Measurements from ENCODE around the gene CNTNAP2. TPM values are rescaled to one million over a fixed set of nuclear protein-coding genes. Genes with fewer than 3 reads are reported as not detected.

CNTNAP2 gene
- total RNA-seq, 2 donors from 2014 or later: not detected

DNA sequence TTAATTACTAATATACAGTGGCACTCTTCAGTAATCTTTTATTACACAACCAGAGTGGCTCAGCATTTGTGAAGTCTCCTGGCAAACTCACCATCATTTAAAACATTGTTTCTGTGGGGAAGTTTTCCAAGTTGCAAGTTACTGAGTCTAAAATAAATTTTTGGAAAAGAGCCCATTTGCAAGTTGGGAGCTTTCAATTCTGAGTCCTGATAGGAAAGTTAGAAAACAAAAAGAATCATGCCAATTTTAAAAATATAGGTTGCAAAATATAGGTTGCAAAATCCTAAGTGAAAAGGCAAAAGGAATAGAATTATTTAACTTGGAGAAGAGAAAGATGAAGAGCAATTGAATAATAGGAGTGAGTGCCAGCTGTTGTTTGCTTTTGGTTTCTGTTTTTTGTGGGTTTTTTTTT, 2095.1 kb downstream of the CNTNAP2 start:
- no peak overlapping the region for H3K4me3 Mint-ChIP-seq
- H3K27me3 Mint-ChIP-seq: peaks cover 29% of the 10 kb centered on the region
- H3K27ac Mint-ChIP-seq: no peak overlapping the region
- H3K36me3 Mint-ChIP-seq (ENCODE audit: low read depth): no peaks in the 10 kb centered on the region
- H3K4me1 Mint-ChIP-seq: no peaks in the 10 kb centered on the region
- no peak for ATAC-seq (replicated peaks)
- H3K9me3 Mint-ChIP-seq: peaks cover 2% of the 10 kb centered on the region

GRCh38 chr7:148212731-148213130, 2096.1 kb downstream of the CNTNAP2 start:
- Mint-ChIP-seq H3K36me3 (ENCODE audit: low read depth) (no peaks in the 10 kb centered on the region), H3K27ac (no peak overlapping the region), H3K27me3 (peaks cover 34% of the 10 kb centered on the region), H3K9me3 (peaks cover 10% of the 10 kb centered on the region), H3K4me3 (no peak overlapping the region), H3K4me1 (no peaks in the 10 kb centered on the region)
- no peak for ATAC-seq (replicated peaks)

- no peaks in the 10 kb centered on the region for H3K36me3 Mint-ChIP-seq (ENCODE audit: low read depth)
- peaks cover 10% of the 10 kb centered on the region for H3K9me3 Mint-ChIP-seq
- H3K4me3 Mint-ChIP-seq: no peak overlapping the region
- H3K27ac Mint-ChIP-seq: no peak overlapping the region
- no peaks in the 10 kb centered on the region for H3K4me1 Mint-ChIP-seq
- no peak for ATAC-seq (replicated peaks)
- H3K27me3 Mint-ChIP-seq: peaks cover 29% of the 10 kb centered on the region
These were observed 2097.5 kb downstream of the CNTNAP2 start for GRCh38 chr7:148214101-148214500.

DNA sequence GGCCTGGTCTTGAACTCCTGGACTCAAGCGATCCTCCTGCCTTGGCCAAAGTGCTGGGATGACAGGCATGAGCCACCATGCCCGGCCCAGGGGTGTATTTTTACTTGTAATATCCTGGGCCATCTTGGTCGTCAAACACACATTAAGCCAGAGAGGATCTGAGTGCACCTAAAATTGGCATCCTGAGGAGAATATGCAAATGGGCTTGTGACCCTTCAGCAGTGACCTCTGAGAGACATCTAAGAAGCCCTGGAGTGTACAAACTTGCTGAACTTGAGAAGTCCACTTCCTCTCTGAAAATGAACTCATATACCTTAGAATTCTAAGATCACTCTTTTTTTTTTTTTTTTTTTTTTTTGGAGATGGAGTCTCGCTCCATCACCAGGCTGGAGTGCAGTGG, 2102.0 kb downstream of the CNTNAP2 start:
- peaks cover 10% of the 10 kb centered on the region for H3K9me3 Mint-ChIP-seq
- no peak overlapping the region for H3K27ac Mint-ChIP-seq
- H3K36me3 Mint-ChIP-seq (ENCODE audit: low read depth): no peaks in the 10 kb centered on the region
- ATAC-seq (replicated peaks): no peak
- H3K4me3 Mint-ChIP-seq: no peak overlapping the region
- no peaks in the 10 kb centered on the region for H3K4me1 Mint-ChIP-seq
- H3K27me3 Mint-ChIP-seq: peaks cover 25% of the 10 kb centered on the region

GRCh38 chr7:148222721-148223120, 2106.1 kb downstream of the CNTNAP2 start:
- H3K36me3 Mint-ChIP-seq (ENCODE audit: low read depth): no peaks in the 10 kb centered on the region
- peaks cover 19% of the 10 kb centered on the region for H3K27me3 Mint-ChIP-seq
- H3K9me3 Mint-ChIP-seq: peaks cover 11% of the 10 kb centered on the region
- H3K4me3 Mint-ChIP-seq: no peak overlapping the region
- H3K27ac Mint-ChIP-seq: no peak overlapping the region
- H3K4me1 Mint-ChIP-seq: no peaks in the 10 kb centered on the region
- no peak for ATAC-seq (replicated peaks)

DNA sequence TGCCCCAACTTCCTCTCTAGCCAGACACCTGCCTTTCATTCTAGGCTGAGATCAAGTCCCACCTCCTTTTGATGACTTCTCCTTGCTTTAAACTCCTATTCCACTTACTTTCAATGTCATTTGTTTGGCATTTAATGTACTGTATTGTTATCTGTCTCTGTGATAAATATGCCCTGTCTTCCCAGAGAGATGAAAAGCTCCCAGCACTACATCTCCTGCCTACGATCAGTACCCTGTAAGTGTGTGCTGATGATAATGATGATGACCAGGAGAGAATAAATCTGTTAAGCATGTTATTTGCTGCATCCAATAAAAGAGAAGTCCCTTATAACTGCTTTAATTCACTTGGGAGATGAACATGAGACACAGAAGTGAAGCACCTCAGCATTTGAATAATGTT, 2106.6 kb downstream of the CNTNAP2 start:
- no peak overlapping the region for H3K4me3 Mint-ChIP-seq
- H3K36me3 Mint-ChIP-seq (ENCODE audit: low read depth): no peaks in the 10 kb centered on the region
- no peak overlapping the region for H3K27ac Mint-ChIP-seq
- ATAC-seq (replicated peaks): no peak
- H3K9me3 Mint-ChIP-seq: peaks cover 11% of the 10 kb centered on the region
- no peaks in the 10 kb centered on the region for H3K4me1 Mint-ChIP-seq
- peaks cover 20% of the 10 kb centered on the region for H3K27me3 Mint-ChIP-seq

DNA sequence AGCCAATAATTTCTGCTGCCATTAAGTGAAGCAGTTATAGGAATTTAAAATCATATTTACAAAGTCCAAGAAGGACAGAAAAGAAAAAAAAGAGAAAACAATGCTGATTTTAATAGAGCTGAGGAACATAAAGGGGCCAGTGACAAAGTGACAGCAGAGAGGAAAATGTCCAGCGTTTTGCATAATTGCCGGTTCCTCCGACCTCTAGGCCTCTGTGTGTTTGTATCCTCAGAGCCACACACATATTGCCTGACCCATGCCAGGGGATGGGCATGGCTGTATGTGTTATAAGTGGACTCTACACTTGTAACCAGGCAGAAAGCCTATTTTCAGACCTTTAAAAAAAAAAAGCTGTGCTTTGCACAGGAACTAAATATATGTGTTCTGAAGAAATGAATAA, 2107.1 kb downstream of the CNTNAP2 start:
- H3K4me1 Mint-ChIP-seq: no peaks in the 10 kb centered on the region
- no peak for ATAC-seq (replicated peaks)
- no peaks in the 10 kb centered on the region for H3K36me3 Mint-ChIP-seq (ENCODE audit: low read depth)
- H3K27ac Mint-ChIP-seq: no peak overlapping the region
- no peak overlapping the region for H3K4me3 Mint-ChIP-seq
- H3K9me3 Mint-ChIP-seq: peaks cover 11% of the 10 kb centered on the region
- peaks cover 20% of the 10 kb centered on the region for H3K27me3 Mint-ChIP-seq

- no peak for ATAC-seq (replicated peaks)
- Mint-ChIP-seq H3K27ac (no peak overlapping the region), H3K4me3 (no peak overlapping the region), H3K4me1 (no peaks in the 10 kb centered on the region), H3K9me3 (no peaks in the 10 kb centered on the region), H3K36me3 (ENCODE audit: low read depth) (no peaks in the 10 kb centered on the region), H3K27me3 (peaks cover 6% of the 10 kb centered on the region)
These were observed 2113.7 kb downstream of the CNTNAP2 start for GRCh38 chr7:148230296-148230695.

DNA sequence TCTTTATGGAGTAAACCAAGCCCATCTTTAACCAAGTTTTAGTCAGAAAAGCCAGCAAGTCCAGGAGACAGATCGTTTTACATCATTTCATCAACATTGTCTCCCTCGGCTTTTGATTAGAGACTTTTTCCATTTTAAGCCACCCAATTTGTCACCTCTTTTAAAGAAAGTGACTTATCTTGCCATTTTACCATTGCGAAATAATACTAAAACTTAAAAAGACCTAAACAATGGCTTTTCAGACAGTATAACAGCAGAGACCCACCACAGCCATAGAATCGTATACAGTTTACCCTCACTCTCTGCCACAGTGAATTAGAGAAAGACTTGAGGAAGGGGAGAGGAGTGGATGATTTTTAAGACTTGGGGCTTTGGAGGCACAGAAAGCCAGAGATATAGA, 2114.3 kb downstream of the CNTNAP2 start:
- no peak overlapping the region for H3K27ac Mint-ChIP-seq
- ATAC-seq (replicated peaks): no peak

GRCh38 chr7:148232784-148233183, 2116.2 kb downstream of the CNTNAP2 start:
- Mint-ChIP-seq H3K4me1 (no peaks in the 10 kb centered on the region), H3K4me3 (no peak overlapping the region), H3K27me3 (no peaks in the 10 kb centered on the region)

More for the DNA sequence above, 2114.3 kb downstream of the CNTNAP2 start:
- no peaks in the 10 kb centered on the region for H3K9me3 Mint-ChIP-seq
- no peaks in the 10 kb centered on the region for H3K4me1 Mint-ChIP-seq
- H3K36me3 Mint-ChIP-seq (ENCODE audit: low read depth): no peaks in the 10 kb centered on the region
- H3K4me3 Mint-ChIP-seq: no peak overlapping the region
- peaks cover 6% of the 10 kb centered on the region for H3K27me3 Mint-ChIP-seq

GRCh38 chr7:148234715-148235114, 2118.1 kb downstream of the CNTNAP2 start:
- Mint-ChIP-seq H3K4me3 (no peak overlapping the region), H3K4me1 (no peaks in the 10 kb centered on the region), H3K27ac (no peak overlapping the region), H3K9me3 (no peaks in the 10 kb centered on the region), H3K27me3 (peaks cover 4% of the 10 kb centered on the region), H3K36me3 (ENCODE audit: low read depth) (no peaks in the 10 kb centered on the region)
- ATAC-seq (replicated peaks): no peak

More at GRCh38 chr7:148232784-148233183, 2116.2 kb downstream of the CNTNAP2 start:
- Mint-ChIP-seq H3K27ac (no peak overlapping the region), H3K9me3 (no peaks in the 10 kb centered on the region), H3K36me3 (ENCODE audit: low read depth) (no peaks in the 10 kb centered on the region)
- no peak for ATAC-seq (replicated peaks)

- H3K36me3 Mint-ChIP-seq (ENCODE audit: low read depth): no peaks in the 10 kb centered on the region
These were observed 2122.2 kb downstream of the CNTNAP2 start for GRCh38 chr7:148238761-148239325.

DNA sequence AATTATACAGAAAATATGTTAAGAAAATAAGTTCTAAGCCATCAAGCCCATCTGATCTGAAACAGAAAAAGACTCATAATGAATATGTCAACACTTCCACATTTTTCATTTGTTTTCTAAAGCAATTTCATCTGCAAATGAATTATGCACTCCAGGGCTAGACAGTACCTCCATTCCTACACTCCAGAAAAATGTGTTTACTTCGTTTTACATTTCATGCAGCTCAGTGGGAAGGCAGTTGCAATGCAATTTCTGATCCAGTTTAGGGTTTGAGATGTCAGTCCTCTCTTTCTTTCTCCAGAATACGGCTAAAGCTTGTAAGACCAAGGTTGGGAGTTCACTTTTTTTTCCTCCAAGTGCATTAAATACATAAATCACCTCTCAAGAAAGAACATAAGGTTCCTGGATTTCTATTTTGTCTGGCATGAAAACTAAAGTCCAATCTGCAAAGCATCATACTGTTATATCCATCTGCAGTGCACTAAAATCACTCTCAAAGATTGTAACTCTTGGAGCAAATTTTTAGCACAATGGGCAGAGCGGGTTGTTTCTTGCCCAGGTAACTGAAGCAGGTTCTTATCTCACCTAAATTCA, 2125.2 kb downstream of the CNTNAP2 start:
- H3K27ac Mint-ChIP-seq: no peak overlapping the region
- H3K36me3 Mint-ChIP-seq (ENCODE audit: low read depth): no peaks in the 10 kb centered on the region
- ATAC-seq (replicated peaks): no peak
- H3K4me1 Mint-ChIP-seq: no peaks in the 10 kb centered on the region
- H3K4me3 Mint-ChIP-seq: no peak overlapping the region
- H3K9me3 Mint-ChIP-seq: no peaks in the 10 kb centered on the region
- H3K27me3 Mint-ChIP-seq: peaks cover 29% of the 10 kb centered on the region

More at GRCh38 chr7:148238761-148239325, 2122.2 kb downstream of the CNTNAP2 start:
- H3K27me3 Mint-ChIP-seq: peaks cover 29% of the 10 kb centered on the region
- H3K4me3 Mint-ChIP-seq: no peak overlapping the region
- ATAC-seq (replicated peaks): no peak
- no peak overlapping the region for H3K27ac Mint-ChIP-seq
- H3K9me3 Mint-ChIP-seq: no peaks in the 10 kb centered on the region
- no peaks in the 10 kb centered on the region for H3K4me1 Mint-ChIP-seq

DNA sequence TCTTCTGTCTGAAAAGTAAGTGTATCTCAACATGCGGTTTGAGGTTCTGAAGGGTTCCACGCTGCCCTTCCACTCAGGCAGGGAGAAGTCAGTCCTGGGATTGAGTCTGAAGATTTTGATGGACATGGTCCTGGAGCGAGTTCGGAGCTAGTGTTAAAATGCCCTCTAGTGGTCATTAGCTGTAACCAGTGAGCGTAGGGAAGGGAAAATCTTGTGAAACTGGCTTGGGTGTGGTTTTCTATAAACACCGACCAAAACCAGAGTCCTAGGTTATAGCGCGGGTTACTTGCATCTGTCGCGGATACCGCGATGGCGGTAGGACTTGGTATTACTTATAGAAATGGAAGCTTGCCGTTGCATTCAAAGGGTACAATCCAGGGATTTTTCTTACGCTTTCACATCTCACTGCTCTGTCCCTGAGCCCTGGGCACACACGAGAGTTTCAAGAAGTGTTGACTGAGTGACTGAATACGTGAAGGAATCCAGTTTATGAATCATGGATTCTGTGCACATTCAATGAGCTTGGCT, 2125.8 kb downstream of the CNTNAP2 start:
- Mint-ChIP-seq H3K9me3 (no peaks in the 10 kb centered on the region), H3K27ac (no peak overlapping the region), H3K36me3 (ENCODE audit: low read depth) (no peaks in the 10 kb centered on the region), H3K4me3 (no peak overlapping the region), H3K27me3 (peaks cover 29% of the 10 kb centered on the region), H3K4me1 (no peaks in the 10 kb centered on the region)
- ATAC-seq (replicated peaks): no peak

DNA sequence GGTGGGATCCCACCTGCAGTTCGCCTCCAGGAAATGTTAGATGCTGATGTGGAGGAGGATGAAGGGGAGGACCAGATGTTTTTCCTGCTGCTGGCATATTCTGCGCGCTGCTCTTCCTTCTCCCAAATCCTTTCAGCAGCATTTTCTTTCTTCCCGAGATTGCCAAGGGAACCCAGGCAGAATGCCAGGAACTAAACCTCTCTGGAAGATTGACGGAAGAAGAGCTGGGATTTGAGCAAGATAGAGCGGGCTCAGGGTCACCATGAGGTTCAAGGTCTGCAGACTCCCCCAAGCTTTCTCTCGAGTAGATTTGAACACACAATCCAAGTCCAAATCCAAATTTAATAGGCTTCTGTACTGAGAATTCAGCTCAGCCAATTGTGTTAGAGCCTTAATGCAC, 2128.8 kb downstream of the CNTNAP2 start:
- Mint-ChIP-seq H3K9me3 (no peaks in the 10 kb centered on the region), H3K4me3 (no peak overlapping the region), H3K4me1 (no peaks in the 10 kb centered on the region), H3K27ac (no peak overlapping the region), H3K27me3 (peaks cover 33% of the 10 kb centered on the region), H3K36me3 (ENCODE audit: low read depth) (no peaks in the 10 kb centered on the region)
- ATAC-seq (replicated peaks): no peak

Data from activated T-helper 17 cell treated with anti-CD3 and anti-CD28 coated beads, Interleukin-2, amount 50 U/mL, for 72 hours (primary cell).